HL-60 (cell line): ENCODE measurements around the gene FSIP1.

Source experiments
- GABPA ChIP-seq: IDR thresholded peaks from 2 replicates; pipeline ENCODE4 v1.6.1; 2012; ENCODE audit warnings: low read depth
- POLR2AphosphoS5 ChIP-seq: IDR thresholded peaks from 2 replicates; pipeline ENCODE4 v1.6.1; 2012; ENCODE audit warnings: low read depth
- SPI1 ChIP-seq: IDR thresholded peaks from 2 replicates; pipeline ENCODE4 v1.6.1; 2012; ENCODE audit warnings: low read depth, mild to moderate bottlenecking, borderline replicate concordance
- TF ChIP-seq, protein P1 (sequence below): IDR thresholded peaks from one replicate; pipeline ENCODE4 v1.5.1; 2011; ENCODE audit warnings: low read length, control low read depth, inconsistent platforms; ENCODE audit not compliant: insufficient read depth

- TF ChIP-seq, protein P1, sequence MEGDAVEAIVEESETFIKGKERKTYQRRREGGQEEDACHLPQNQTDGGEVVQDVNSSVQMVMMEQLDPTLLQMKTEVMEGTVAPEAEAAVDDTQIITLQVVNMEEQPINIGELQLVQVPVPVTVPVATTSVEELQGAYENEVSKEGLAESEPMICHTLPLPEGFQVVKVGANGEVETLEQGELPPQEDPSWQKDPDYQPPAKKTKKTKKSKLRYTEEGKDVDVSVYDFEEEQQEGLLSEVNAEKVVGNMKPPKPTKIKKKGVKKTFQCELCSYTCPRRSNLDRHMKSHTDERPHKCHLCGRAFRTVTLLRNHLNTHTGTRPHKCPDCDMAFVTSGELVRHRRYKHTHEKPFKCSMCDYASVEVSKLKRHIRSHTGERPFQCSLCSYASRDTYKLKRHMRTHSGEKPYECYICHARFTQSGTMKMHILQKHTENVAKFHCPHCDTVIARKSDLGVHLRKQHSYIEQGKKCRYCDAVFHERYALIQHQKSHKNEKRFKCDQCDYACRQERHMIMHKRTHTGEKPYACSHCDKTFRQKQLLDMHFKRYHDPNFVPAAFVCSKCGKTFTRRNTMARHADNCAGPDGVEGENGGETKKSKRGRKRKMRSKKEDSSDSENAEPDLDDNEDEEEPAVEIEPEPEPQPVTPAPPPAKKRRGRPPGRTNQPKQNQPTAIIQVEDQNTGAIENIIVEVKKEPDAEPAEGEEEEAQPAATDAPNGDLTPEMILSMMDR, result no peak
- TF ChIP-seq POLR2AphosphoS5 (no peak), GABPA (no peak), SPI1 (no peak)
Observed at GRCh38 chr15:39595338-39596221, 187.1 kb downstream of the FSIP1 start.
